Inflammatory macrophage treated with lipopolysaccharide for 4 hours (primary cell): ENCODE results near the gene PDCD5.
"Not testable (repeated sequence)": the region's sequence is repeated elsewhere in the genome, so short reads cannot be mapped to it uniquely, and the experiment has no call there.

Source experiments
- DNase-seq: peaks from one replicate; pipeline ENCODE4 v3.0.0-alpha.2; 2020

Gene PDCD5

DNA sequence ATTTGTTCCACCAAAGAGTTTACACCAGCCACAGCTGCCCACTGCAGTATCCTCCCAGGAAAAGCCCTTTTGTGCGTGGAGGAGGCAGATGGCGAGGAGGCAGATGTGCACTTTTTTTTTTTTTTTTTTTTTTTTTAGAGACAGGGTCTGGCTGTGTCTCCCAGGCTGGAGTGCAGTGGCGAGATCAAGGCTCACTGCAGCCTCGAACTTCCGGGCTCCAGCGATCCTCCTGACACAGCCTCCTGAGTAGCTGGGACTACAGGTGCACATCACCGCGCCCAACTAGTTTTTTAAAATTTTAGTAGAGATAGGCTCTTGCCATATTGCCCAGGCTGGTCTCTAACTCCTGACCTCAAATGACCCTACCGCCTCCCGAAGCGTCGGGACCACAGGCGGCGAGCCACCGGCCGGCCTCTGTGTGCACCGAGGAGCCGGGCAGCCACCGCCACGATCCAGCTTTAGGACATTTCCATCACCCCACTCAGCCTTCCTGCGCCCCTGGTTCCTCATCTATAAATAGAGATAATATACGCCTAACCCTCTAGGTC lies 563 bp upstream of the PDCD5 start:
- no peak for DNase-seq

GRCh38 chr19:32581705-32582179 lies 752 bp downstream of the PDCD5 start:
- peak; percentile 46 for DNase-seq

DNA sequence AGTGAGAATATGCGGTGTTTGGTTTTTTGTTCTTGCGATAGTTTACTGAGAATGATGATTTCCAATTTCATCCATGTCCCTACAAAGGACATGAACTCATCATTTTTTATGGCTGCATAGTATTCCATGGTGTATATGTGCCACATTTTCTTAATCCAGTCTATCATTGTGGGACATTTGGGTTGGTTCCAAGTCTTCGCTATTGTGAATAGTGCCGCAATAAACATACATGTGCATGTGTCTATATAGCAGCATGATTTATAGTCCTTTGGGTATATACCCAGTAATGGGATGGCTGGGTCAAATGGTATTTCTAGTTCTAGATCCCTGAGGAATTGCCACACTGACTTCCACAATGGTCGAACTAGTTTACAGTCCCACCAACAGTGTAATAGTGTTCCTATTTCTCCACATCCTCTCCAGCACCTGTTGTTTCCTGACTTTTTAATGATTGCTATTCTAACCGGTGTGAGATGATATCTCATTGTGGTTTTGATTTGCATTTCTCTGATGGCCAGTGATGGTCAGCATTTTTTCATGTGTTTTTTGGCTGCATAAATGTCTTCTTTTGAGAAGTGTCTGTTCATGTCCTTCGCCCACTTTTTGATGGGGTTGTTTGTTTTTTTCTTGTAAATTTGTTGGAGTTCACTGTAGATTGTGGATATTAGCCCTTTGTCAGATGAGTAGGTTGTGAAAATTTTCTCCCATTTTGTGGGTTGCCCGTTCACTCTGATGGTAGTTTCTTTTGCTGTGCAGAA lies 6.9 kb downstream of the PDCD5 start:
- DNase-seq, result not testable (repeated sequence)

- no peak for DNase-seq
Measured at GRCh38 chr19:32594021-32594420, 13.0 kb downstream of the PDCD5 start.

DNA sequence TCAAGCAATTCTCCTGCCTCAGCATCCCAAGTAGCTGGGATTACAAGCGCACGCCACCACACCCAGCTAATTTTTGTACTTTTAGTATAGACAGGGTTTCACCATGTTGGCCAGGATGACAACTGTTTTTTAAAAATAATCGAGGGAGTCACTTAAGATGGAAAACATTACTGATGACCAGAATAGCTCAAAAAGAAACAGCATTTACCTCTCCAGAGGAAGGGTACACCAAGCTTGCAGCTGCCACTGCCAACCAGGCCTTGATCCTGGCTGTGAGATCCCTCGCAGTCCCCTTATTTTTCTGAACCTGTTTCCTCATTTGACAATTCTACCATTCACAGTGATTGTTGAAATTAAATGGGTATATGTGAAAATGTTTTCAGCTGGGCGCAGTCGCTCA lies 14.5 kb downstream of the PDCD5 start:
- DNase-seq, result no peak

DNA sequence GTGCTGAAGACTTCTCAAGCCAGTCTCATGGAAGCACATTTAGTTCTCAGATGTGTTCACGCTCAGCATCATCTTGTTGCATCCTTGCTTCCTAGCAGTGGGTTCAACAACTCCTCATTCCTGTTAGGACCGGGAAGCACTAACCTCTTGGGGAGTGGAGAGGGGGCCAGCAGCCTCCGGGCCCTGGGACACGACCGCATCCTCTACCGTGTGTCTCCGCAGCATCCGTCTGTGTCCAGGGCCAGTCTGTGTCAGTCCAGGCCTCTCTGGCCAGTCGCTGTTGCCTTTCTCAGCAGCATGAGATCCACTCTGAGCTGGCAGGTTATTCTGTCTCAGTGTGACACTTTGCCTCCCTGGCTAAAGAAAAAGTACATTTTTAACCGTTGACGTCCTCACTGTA lies 17.0 kb downstream of the PDCD5 start:
- no peak for DNase-seq

- no peak for DNase-seq
Measured at GRCh38 chr19:32599258-32599657, 18.3 kb downstream of the PDCD5 start.

- DNase-seq, result peak; percentile 60
Measured at GRCh38 chr19:32599736-32600157, 18.8 kb downstream of the PDCD5 start.

- DNase-seq, result no peak
Measured at GRCh38 chr19:32603961-32604360, 23.0 kb downstream of the PDCD5 start.

GRCh38 chr19:32605544-32605943 lies 24.6 kb downstream of the PDCD5 start:
- no peak for DNase-seq

DNA sequence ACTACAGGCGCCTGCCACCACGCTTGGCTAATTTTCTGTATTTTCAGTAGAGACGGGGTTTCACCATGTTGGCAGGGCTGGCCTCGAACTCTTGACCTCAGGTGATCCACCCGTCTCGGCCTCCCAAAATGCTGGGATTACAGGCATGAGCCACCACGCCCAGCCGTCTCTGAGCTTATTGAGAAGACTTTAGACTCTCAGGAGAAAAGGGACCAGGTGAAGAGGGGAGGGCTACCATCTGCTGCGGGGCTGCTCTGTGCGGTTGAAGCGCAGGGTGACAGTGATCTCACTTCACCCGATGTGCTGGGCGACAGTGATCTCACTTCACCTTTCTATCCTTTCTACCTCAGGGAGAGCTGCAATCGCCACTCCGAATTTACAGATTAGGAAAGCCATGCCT lies 25.3 kb downstream of the PDCD5 start:
- no peak for DNase-seq

DNA sequence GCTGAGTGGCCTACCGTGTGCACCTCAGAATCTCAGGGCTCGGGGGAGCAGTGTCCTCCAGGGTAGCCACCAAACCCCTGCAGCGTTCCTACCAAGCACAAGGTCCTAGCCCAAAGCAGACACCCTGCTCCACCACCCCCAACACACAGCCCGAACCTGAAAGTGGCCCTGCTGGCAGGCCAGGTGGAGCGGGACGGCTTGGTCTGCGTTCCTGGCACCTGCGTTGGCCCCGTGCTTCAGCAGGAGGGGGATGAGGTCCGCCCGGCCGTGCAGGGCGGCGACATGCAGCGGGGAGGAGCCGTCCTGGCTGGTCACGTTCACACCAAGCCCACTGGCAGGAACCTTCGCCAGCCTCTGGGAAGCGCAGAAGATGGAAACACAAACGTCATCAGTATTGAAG lies 26.5 kb downstream of the PDCD5 start:
- no peak for DNase-seq

DNA sequence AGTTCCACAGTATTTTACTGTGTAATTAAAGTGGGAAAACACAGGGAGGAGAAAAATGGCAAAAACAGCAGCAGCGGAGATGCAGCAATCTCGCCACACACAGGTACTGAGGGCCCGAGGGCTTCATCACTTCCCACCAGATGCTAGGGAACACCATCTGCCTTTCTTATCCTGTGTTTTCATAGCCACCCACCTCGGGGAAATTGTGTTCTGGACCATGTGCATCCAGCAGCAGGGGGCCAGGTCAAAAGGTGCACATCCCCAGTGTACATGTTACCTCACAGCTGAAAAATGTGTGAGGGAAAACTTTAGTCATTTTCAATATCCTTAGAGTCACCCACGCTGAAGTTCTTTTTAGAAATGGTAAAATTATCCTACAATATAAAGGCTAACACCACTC lies 30.2 kb downstream of the PDCD5 start:
- no peak for DNase-seq

DNA sequence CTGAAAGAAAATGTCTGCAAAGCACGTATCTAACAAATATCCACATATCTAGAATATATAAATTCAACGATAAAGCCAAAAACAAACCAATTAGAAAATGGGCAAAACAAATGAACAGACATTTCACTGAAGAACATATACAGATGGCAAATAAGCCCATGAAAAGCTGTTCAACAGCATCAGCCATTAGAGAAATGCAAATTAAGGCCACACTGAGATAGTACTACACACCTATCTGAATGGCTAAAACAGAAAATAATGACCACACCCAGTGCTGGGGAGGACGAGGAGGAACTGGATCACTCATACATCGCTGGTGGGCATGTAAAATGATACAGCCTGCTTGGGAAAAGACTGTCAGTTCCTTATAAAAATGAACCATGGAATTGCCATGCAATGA lies 32.0 kb downstream of the PDCD5 start:
- DNase-seq, result no peak

GRCh38 chr19:32614916-32615315 lies 33.9 kb downstream of the PDCD5 start:
- DNase-seq, result no peak

DNA sequence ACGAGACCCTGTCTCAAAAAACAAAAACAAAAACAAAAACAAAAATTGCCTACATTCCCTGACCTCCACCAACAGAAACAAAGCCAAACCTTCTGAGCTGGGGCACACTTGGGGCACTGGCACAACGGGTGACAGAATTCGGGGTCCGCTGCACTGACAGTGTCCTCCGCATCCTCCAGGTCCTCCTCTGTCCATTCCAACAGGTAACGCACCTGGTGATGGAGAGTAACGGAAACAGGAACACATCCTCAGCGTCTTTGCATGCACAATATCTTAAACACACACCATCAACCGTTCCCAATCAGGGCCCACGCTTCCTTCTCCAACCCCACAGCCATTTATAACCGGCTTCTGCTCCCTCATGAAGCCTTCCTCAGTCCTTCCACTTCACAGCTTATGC lies 34.6 kb downstream of the PDCD5 start:
- no peak for DNase-seq

DNA sequence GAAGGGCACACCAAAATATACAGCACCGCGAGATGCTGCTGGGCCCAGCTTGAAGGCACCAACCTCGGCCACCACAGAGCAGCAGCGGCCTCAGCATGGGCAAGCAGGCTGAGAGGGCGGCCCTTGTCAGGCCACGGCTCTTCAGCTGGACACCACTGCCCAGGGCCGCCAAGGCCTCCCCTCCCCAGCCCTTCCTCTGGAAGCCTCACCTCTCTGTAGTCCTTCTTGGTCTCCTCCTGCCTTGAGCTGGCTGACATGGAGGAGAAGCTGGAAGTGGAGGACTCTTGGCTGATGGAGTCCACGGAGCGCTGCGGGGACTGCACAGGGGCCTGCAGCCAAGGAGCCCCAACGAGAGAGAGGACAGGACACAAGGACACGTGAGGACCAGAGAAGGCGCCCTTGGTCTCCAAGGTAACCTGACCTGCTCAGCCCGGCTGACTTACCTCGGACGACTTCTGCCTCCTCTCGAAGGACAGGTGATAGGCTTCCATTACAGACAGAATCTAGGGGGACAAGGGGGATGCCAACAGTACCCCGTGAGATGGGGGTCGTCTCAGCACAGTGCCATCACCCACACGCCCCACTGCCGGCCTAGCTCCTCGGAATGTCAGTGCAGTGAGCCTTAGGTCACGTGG lies 38.2 kb downstream of the PDCD5 start:
- DNase-seq, result no peak

- DNase-seq, result no peak
Measured at GRCh38 chr19:32622002-32622401, 41.0 kb downstream of the PDCD5 start.

GRCh38 chr19:32624410-32624809 lies 43.4 kb downstream of the PDCD5 start:
- peak; percentile 8 for DNase-seq

DNA sequence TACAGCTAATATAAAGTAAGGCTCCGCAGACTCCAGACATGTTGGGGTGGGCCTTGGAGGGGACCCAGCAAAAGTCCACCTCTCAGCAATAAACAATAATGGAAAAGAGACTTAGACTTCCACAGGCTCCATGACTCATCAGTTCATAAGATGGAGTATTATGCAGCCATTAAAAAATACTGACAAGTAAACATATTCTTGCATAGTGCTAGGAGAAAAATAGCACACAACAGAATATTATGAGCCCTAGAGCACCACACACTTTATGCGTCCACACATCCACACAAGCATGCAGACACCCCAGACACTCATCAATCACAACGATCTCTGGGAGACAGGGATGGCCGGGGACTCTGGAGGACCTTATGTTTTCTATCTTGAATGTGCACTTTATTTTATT lies 46.0 kb downstream of the PDCD5 start:
- DNase-seq, result no peak

- no peak for DNase-seq
Measured at GRCh38 chr19:32627714-32628270, 46.8 kb downstream of the PDCD5 start.

DNA sequence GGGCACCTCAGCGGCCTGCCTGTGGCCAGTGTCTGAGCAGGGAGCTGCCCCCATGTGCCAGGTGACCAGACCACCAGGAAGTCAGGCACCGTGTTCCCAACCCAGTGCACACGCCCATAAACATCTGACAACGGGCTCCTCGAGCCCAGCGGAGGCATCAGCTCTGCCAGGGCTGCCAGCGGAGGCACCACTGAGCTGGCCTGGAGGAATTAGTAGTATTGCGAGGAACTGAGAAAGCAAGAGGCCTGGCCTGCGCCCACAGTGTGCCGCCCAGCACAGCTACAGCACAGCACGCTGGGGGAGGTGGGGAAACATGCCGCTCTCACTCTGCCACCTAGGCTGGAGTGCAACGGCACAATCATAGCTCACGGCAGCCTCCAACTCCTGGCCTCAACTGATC lies 49.3 kb downstream of the PDCD5 start:
- DNase-seq, result no peak

- DNase-seq, result no peak
Measured at GRCh38 chr19:32631381-32631780, 50.4 kb downstream of the PDCD5 start.
